OCI-M1 (cell line): ENCODE measurements around the gene RASSF5.
"Not testable (repeated sequence)": the region's sequence is repeated elsewhere in the genome, so short reads cannot be mapped to it uniquely, and the experiment has no call there.

Experiments used
- DNase-seq: peaks from one replicate; lab custom pipeline; 2025; lab: John Stamatoyannopoulos, UW

Gene RASSF5

DNA sequence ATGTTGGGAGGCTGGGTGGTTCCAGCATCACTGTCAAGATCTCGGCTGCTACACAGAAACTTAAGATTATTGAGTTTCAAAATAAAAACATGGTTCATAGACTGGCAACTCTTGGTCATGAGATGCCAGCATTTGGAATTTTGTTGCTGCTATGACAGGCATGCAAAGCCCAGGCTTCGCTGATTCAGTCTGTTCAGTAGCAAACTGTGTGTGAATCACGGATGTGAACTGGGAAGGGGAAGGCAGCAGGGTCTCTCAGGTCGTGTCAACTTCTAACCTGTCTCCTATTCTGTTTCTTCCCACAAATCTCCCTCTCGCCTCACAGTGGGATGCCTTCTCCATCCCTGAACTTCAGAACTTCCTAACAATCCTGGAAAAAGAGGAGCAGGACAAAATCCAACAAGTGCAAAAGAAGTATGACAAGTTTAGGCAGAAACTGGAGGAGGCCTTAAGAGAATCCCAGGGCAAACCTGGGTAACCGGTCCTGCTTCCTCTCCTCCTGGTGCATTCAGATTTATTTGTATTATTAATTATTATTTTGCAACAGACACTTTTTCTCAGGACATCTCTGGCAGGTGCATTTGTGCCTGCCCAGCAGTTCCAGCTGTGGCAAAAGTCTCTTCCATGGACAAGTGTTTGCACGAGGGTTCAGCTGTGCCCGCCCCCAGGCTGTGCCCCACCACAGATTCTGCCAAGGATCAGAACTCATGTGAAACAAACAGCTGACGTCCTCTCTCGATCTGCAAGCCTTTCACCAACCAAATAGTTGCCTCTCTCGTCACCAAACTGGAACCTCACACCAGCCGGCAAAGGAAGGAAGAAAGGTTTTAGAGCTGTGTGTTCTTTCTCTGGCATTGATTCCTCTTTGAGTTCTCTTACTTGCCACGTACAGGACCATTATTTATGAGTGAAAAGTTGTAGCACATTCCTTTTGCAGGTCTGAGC, 79.4 kb downstream of the RASSF5 start:
- no peak for DNase-seq

DNA sequence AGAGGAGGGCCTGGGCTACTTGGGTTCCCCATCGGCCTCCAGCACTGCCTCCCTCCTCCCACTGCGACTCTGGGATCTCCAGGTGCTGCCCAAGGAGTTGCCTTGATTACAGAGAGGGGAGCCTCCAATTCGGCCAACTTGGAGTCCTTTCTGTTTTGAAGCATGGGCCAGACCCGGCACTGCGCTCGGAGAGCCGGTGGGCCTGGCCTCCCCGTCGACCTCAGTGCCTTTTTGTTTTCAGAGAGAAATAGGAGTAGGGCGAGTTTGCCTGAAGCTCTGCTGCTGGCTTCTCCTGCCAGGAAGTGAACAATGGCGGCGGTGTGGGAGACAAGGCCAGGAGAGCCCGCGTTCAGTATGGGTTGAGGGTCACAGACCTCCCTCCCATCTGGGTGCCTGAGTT, 80.6 kb downstream of the RASSF5 start:
- no peak for DNase-seq

DNA sequence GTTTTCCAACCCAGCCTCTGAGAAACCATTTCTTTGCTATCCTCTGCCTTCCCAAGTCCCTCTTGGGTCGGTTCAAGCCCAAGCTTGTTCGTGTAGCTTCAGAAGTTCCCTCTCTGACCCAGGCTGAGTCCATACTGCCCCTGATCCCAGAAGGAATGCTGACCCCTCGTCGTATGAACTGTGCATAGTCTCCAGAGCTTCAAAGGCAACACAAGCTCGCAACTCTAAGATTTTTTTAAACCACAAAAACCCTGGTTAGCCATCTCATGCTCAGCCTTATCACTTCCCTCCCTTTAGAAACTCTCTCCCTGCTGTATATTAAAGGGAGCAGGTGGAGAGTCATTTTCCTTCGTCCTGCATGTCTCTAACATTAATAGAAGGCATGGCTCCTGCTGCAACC, 81.2 kb downstream of the RASSF5 start:
- no peak for DNase-seq

DNA sequence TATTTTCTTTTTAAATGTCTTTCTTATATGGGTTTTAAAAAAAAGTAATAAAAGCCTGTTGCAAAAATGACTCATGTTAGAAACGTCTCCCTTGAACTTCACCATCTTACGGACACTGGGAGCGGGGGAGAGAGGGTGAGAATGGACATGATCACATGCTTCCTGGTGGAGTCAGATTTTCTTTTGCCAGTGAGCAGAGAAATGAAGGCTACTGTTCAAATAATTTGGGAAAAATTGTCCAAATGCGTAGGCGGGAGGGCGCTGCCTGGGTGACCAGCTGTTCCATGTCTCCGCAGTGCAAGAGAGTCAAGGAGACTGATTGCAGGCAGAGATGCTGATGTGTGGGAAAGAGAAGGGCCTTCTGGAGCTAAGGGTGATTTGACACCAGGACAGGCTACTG, 81.9 kb downstream of the RASSF5 start:
- DNase-seq = no peak

DNA sequence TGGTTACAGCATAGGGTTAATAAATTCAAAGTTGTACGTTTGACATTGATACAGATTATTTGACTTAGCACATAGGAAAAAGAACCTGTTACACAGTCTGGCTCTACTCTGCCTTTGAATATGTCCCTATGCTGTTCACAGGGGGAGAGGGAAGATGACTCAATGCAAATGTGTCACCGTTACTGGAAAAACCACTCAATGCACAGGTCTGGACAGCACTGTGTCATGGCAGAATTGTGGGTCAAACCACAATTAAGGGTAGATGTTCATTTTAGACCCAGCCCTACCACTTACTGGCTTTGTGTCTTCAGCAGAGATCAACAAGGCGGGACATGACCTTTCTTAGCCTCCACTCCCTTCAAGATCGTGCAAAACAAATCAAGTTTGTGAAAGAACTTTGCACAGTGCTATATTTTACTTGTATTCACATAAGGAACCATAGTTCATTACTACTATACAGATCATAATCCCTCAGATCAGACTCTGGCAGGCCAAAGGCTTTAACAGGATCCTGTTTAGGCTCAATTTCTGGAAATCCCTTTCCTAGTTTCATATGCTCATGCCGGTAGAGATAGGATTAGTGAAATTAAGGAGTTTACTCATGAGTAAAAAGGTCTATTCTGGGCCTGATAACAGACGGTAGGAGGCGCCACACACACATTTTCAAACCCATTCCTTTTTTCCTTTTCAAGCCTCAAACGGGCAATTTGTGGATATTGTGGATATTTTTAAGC, 82.9 kb downstream of the RASSF5 start:
- DNase-seq = peak; percentile 93

DNA sequence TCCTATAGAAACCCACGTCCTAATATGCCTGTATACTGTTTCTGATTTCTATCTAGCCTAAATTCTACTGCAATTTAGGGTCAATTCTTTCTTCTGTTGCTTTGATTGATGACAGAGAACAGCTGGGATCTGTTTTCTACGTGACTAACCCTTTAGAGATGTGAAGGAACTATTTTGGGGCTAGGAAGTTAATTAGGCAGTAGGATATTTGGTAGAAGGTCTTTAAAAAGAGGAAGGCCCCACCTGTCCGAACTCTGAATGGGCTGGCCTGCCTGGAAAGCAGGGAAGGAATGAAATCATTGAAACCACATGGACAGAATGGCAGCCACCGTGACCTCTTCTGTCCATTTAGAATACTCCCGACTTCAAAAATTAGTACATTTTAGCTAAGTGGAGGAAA, 83.9 kb downstream of the RASSF5 start:
- no peak for DNase-seq

DNA sequence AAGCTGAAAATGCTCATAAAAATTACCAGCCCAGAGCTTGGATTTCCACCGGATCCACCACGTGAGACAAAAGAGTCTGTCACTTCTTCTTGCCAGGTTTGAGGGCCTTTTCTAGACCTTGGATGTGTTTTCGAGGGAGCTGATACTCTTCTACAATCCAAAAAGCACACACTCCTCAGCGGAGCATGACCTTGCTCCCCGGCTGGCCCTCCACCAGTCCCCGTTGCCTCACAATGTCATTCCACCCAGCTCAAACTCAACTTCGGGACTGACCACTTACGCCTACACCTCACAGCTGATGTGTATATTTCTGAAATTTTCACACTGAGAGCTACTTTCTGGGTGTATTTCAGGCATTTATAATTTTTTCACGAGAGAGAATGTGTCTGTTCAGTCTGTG, 84.4 kb downstream of the RASSF5 start:
- no peak for DNase-seq

DNA sequence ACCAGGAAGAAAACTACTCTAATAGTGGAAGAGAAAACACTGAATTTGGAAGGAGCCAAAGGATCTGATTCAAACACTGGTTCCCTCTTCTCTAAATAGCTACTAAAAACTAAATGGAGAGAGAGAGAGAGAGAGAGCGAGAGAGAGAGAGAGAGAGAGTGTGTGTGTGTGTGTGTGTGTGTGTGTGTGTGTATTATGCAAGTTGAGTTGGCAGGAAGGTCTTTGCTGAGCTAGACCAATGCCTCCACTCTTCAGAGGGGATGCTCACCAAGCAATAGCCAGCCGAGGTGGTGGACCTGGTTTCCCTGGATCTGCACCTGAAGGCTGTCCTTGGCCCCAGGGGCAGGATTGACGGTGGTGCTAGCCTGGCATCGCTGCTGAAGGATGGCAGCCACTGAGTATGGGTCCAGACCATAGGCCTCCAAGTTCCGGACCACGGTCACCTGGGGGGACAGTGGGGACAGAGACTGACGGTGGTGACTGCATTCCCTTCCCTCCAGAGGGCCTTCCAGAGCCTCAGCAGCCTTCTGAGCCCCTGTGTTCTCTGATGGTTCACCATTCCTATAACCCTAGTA, 86.1 kb downstream of the RASSF5 start:
- no peak for DNase-seq

DNA sequence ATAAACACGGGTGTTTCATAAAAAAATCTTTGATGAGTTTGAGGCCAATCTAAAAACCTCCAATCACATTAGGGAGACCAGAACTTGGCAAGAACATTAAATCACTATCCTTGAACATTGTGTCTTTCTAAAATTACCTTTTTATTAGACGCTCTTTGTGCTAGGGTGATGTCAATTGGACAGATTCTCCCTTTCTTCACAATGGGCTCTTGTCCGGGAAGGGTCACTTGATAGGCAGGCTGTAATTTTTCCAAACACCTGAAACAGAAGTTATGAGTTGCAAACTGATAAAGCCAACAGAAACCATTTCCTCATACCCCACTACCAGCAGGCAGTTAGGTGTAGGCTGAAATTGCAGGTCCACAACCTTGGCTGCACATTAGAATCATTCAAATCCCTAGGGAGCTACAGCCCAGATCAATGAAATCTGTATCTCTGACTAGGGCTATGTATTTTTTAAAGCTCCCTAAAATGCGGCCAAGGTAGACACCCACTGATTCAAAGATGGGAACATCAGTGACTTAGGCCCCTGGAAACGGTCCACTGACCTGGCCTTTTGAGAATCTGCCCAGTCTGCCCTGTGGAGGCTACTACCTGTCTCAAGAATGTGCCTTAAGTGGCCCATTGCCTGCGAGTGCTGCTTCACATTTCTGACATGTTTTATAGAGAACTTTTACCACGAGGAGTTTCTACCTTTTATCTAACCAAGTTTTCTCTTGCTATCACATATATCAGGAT, 88.4 kb downstream of the RASSF5 start:
- no peak for DNase-seq

DNA sequence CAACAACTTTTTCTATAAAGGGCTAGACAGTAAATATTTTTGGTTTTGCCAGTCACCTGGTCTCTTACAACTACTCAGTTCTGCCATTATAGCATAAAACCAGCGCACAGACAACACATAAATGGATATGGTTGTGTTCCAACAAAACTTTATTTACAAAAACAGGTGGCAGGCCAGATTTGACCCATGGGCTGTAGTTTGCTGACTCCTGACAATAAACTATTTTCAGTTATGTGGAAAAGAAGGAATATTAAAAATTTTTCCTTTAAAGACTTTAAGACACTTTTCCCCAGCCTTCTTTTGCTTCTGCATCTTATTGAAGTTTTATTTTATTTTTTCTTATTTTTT, 89.0 kb downstream of the RASSF5 start:
- no peak for DNase-seq

DNA sequence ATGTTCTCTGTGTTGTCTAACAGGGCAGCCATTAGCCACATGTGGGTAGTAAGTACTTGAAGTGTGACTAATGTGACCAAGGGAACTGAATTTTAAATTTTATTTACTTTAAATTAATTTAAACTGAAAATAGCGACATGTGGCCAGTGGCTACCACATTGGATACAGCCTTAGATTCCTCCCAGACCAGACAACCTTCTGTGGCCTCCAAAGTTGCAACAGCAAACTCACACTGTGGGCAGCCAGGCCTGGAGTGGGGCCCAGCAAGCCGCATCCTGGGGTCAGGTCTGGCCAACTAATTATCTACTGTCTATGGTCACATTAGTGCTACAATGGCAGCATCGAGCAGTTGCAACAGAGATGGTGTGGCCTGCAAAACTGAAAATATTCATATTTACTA, 93.2 kb downstream of the RASSF5 start:
- no peak for DNase-seq

DNA sequence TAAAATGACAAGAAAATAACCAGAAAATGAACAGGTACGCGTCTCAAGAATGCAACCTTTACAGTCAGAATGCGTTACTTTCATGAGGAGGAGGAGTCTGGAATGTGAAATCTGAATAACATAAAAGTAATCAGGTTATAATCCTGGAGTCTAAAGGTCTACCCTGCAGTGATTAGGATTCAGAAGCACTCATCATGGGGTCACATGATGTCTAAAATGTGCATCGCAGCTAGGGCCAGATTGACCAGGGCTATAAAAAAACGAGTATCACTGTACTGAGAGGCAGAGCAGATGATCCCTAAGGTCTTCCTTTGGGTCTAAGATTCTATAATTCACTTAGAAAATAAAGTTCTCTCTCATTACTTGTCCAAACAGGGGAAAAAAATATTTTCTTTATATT, 97.5 kb downstream of the RASSF5 start:
- DNase-seq = no peak

DNA sequence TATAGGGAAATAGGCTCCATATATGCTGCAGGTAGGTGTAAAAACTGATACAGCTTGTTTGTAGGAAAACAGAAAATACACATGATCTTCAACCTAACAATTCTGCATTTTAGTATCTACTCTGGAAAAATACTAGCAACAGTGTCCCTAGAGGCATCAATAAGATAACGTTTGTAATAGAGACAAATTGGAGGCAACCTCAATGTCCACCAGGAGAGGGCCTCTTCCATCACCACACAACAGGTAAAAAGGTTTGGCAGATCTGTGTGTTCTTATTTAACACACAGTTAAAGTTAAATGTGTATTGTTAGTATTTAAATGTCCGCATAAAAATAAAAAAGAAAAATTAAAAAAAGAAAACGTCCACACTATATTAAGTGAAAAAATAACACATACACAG, 99.5 kb downstream of the RASSF5 start:
- DNase-seq = peak; percentile 66

DNA sequence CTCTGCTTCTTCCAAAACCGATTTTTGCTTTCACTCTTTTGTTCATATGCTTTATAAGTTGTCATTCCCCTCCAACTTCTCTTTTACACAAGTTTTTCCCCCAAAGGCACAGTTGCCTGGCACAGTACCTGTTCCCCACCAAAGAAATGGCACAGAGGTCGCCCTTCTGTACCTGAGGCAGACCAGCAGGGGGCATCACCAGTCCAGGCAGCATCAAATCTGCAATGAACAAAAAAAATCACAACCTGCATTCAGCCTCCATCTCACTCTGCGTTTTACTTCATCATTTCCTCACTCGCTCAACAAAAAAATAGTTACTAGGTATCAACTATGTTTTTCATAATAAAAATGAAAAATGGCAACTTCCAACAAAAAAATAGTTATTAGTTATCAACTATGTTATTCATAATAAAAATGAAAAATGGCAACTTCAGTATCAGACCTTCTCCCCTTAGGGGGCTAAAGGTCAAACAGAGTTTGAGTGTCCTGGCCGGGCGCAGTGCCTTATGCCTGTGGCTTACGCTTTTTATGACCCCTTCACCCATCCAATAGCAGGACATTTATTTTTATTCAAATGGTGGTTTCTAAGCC, 100.9 kb downstream of the RASSF5 start:
- DNase-seq = peak; percentile 61

DNA sequence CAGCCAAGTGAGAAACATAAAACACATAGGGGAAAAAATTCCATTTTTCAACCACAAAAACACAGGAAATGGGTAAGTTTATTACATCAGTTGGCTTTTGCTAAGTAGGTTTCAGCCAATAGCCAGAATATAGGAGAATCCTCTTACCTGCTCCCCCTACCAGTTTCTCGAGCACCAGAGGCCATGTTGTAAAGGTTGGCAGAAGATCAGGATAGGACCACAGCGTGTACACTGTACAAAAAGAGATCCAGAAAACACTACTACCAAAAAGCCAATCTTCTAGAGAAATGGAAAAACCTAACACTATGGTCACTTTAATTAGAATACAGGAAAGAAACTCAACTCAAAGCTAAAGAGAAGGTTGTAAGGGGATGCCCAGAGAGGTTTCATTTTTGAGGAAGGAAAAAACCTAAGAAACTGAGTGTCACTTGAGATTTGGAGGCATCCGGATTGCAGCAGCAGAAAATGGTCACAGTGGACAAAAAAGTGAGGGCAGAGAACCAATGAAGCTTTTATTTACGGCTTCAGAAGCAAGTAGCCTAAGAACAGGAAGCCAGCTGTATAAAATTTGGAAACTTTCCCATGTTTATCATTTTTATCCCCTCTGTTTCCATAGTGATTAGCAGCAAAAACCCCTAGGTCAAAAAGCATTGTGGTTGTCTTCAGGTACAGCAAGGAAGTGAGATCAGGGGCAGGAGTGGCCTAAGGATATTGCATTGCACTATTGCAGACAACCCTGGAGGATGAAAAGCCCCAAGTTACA, 102.1 kb downstream of the RASSF5 start:
- no peak for DNase-seq

DNA sequence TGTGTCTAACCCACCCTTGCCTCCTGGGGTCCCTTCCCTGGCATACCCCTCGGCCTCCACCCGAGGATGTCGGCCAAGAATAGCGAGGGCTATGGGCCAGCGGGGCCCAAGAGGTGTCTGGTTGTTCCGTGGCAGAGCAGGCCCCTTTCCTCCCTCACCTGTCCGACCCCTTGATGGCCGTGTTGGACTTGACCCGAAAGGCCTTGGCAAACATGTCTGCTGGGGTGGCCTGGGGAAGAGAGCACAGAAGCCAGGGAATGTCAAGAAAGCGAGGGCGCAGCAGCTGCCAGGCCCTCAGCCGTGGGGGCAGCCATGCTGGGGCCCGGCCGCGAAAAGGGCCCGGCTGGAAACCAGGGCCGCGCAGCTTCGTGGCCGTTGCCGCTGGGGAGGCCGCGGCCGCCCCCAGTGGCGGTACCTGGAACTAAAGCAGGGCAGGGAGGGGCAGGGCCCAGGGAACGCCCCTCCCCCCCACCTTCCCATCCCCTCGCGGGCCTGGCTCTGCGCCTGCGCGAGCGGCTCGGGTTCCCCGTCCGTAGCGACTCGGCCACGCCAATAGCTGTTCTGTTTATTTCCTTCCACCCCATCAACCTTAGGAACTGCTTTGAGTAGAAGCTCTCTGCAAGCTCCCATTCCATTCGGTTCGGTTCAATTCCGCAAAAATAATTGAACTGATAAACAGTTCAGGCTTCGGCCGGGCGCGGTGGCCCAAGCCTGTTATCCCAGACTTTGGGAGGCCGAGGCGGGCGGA, 105.0 kb downstream of the RASSF5 start, which contains the start of gene EIF2D:
Gene EIF2D (minus strand): TSS at position 337 of the 748 bp plus-strand sequence. CDS start 123 bp downstream, at position 214.
- DNase-seq = peak; percentile 98

DNA sequence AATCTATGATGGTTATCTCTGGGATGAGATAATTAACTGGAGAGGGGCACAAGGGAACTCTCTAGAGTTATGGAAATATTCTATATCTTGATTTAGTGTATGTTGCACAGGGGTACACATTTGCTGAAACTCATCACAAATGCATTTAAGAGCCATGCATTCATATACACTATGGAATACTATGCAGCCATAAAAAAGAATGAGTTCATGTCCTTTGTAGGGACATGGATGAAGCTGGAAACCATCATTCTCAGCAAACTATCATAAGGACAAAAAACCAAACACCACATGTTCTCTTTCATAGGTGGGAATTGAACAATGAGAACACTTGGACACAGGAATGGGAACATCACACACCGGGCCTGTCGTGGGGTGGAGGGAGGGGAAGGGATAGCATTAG, 119.1 kb downstream of the RASSF5 start:
- DNase-seq = not testable (repeated sequence)

DNA sequence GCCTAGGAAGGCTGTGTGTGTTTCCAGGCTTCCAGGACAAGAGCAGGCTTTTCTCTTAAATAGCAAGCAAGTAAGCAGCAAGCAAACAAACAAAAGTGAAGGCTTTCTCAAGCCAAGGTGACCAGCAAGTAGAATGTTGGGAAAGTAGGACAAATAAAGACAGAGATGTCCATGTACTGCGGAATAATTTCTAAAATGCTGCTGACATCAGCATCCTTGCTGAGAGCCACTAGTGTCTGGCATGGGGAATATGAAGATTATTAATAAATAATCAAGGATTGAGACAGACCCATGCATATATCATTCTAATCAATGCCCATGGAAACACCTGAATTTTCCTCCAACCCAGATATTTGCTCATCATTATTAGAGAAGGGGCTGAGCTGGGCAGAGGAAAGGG, 121.6 kb downstream of the RASSF5 start:
- DNase-seq = no peak

DNA sequence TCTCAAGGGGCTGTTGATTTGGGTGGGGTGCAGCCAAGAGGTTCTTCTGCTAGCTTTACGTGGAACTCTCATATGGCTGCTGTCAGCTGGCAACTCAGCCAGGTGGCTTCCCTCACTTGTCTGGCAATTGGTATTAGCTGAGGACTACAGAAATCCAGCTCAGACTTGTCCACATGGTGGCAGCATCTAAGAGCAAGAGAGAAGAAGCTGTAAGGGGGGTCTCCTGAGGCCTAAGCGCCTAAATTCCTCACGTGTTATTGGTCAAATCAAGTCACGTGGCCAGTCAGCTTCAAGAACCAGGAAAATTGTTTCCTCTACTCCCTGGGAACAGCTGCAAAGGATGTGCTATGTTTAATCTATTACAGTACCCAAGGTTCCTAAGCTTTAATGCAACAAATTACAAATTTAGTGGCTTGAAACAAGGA, 123.8 kb downstream of the RASSF5 start:
- peak; percentile 95 for DNase-seq

DNA sequence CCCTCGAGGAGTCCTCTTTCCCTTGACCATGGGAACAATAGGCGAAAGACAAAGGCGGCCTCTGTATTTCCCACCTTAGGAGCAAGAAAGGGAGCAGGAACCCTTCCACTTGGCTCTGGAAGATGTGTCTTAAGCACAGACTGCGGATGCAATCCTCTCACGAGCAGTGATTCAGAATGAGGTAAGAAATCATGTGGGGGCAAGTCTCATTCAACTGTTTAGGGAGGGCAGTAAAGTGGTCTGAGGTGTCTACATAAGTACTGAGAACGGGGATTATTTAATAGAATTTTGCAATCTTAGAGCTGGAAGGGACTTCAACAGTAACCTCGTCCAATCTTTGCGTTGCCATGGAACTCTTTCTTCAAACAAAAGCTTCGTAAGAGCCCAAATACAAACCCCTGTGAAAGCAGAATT, 126.4 kb downstream of the RASSF5 start:
- no peak for DNase-seq
